Sigmoid colon (tissue), 7 donors: ENCODE measurements around the gene GSTK1. TPM values are rescaled to one million over a fixed set of nuclear protein-coding genes. Genes with fewer than 3 reads are reported as not detected.

Experiments used
- DNase-seq: peaks from one replicate; pipeline ENCODE4 v3.0.0-alpha.2; 2019
- H3K27ac ChIP-seq, 4 donors: fragments of 200-600 bp; sonication (generic); one replicate each; pipeline ENCODE4 v1.5.1; 2016 to 2019; ENCODE audit warnings: mild to moderate bottlenecking in 1 of 4
- H3K27me3 ChIP-seq, 3 donors: fragments of 200-600 bp; sonication (generic); one replicate each; pipeline ENCODE4 v1.5.1; 2019; ENCODE audit warnings: mild to moderate bottlenecking in 1 of 3
- H3K36me3 ChIP-seq, 4 donors: fragments of 200-600 bp; sonication (generic); one replicate each; pipeline ENCODE4 v1.5.1; 2016 to 2019
- H3K4me1 ChIP-seq, 4 donors: fragments of 200-600 bp; sonication (generic); one replicate each; pipeline ENCODE4 v1.5.1; 2017 to 2019
- H3K4me3 ChIP-seq, 4 donors: fragments of 200-600 bp; sonication (generic); one replicate each; pipeline ENCODE4 v1.5.1; 2017 to 2019; ENCODE audit warnings: mild to moderate bottlenecking in 2 of 4, moderate library complexity in 1 of 4
- H3K9me3 ChIP-seq, 4 donors: fragments of 200-600 bp in 3 of 4; sonication (generic) in 3 of 4; one replicate each; pipeline versions ENCODE4 v1.5.1 to v1.6.1; 2013 to 2019
- CTCF ChIP-seq, 4 experiments: fragments of 450-650 bp in 3 of 4; fragments of 200-600 bp in 1 of 4; IDR thresholded peaks; one replicate each; pipeline ENCODE4 v1.5.1; 2016 to 2019; ENCODE audit warnings: antibody characterized with exemption in 4 of 4, mild to moderate bottlenecking in 3 of 4, moderate library complexity in 2 of 4
- EP300 ChIP-seq, 4 donors: sonication (generic); formaldehyde crosslinking; IDR thresholded peaks; one replicate each; pipeline ENCODE4 v1.6.1; 2017; ENCODE audit warnings: antibody characterized with exemption in 4 of 4
- POLR2A ChIP-seq, 2 donors: fragments of 450-650 bp; IDR thresholded peaks; one replicate each; pipeline ENCODE4 v1.6.1; 2016; ENCODE audit warnings: antibody characterized with exemption in 2 of 2, mild to moderate bottlenecking in 2 of 2, moderate library complexity in 2 of 2
- POLR2AphosphoS5 ChIP-seq, 4 donors: sonication (generic); formaldehyde crosslinking; IDR thresholded peaks; one replicate each; pipeline ENCODE4 v1.6.1; 2017; ENCODE audit warnings: antibody characterized with exemption in 4 of 4
- WGBS, 2 donors: extraction: QIAGEN DNeasy Blood & Tissue Kit; methylation state at CpG; one replicate each; pipeline ENCODE4 v1.1.7; 2013; 5-methylcytosine and 5-hydroxymethylcytosine counted together
- intact Hi-C: fragments of 100-400 bp; cut with DNase I; formaldehyde crosslinking; loops from one replicate; pipeline ENCODE4 v1.15.1; 2023
- polyA plus RNA-seq, 3 donors: library from polyadenylated mRNA; stranded (reverse); fragments of 200-250 nt; gene quantifications; one replicate each; pipeline ENCODE4 v1.2.3, GENCODE V29; 2013
- total RNA-seq, 4 donors: library from RNA; depleted of rRNA; stranded (reverse); fragments of >200 nt; gene quantifications; one replicate each; pipeline ENCODE4 v1.1.0, GENCODE V29; 2016
- donor health status: healthy with polysubstance abuse.
- donor health status: Bipolar disorder and iron deficiency.
- donor health status: healthy.

Gene GSTK1
- total and polyA plus RNA-seq, 7 donors = 111 to 247 (median 158) TPM

GRCh38 chr7:143217806-143218205, 45.4 kb upstream of the GSTK1 start:
- no peaks in the 10 kb centered on the region for H3K9me3 ChIP-seq
- H3K36me3 ChIP-seq = no peaks in the 10 kb centered on the region
- 86 to 90% methylated on average over 2 of the region's 2 CpGs for WGBS, 2 donors
- intact Hi-C loops = loop anchor here (5.0 kb wide), 1 partner anchor 366 kb away; no protein-coding TSS in a partner anchor
- H3K4me1 ChIP-seq = peaks cover 0 to 8% (median 3%) of the 10 kb centered on the region in 4 donors
- H3K27me3 ChIP-seq = no peaks in the 10 kb centered on the region
- no peak for DNase-seq
- TF ChIP-seq POLR2AphosphoS5 (IDR thresholded peaks at IDR 0.05) = no peak
- no peak for TF ChIP-seq EP300 (IDR thresholded peaks at IDR 0.05)
- no peak for TF ChIP-seq CTCF (IDR thresholded peaks at IDR 0.05)
- no peak for TF ChIP-seq POLR2A (IDR thresholded peaks at IDR 0.05)
- H3K27ac ChIP-seq = no peak overlapping the region
- H3K4me3 ChIP-seq = no peak overlapping the region

DNA sequence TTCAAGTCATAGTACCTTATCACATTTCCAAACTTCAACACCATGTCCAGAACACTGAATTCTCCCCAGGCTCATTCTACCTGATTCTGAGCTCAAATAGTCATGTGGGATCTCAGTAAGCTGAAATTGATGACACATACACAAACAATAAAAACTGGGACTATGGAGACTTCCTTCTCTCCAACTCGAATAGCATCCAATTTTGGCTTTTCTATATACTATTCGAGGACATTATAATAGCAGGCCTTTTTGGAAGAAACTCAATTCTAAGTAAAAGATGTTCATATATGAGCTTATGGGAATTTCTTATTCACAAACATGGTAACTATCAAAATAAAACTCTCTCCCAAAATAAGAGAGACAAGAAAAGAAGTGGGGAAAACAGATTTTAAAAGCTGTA, 42.0 kb upstream of the GSTK1 start:
- H3K27ac ChIP-seq = no peak overlapping the region
- no peak for DNase-seq
- H3K4me3 ChIP-seq = no peak overlapping the region
- intact Hi-C loops = no loop called here
- no peaks in the 10 kb centered on the region for H3K27me3 ChIP-seq
- H3K36me3 ChIP-seq = no peaks in the 10 kb centered on the region
- TF ChIP-seq EP300 (IDR thresholded peaks at IDR 0.05) (no peak), POLR2A (IDR thresholded peaks at IDR 0.05) (no peak), CTCF (IDR thresholded peaks at IDR 0.05) (no peak), POLR2AphosphoS5 (IDR thresholded peaks at IDR 0.05) (no peak)
- peaks cover 0 to 2% (median under 1%) of the 10 kb centered on the region in 4 donors for H3K4me1 ChIP-seq
- H3K9me3 ChIP-seq = no peaks in the 10 kb centered on the region
- 63 to 73% methylated on average over 2 of the region's 2 CpGs for WGBS, 2 donors

- intact Hi-C loops = no loop called here
- H3K36me3 ChIP-seq = no peaks in the 10 kb centered on the region
- TF ChIP-seq POLR2AphosphoS5 (IDR thresholded peaks at IDR 0.05) (no peak), POLR2A (IDR thresholded peaks at IDR 0.05) (no peak), CTCF (IDR thresholded peaks at IDR 0.05) (no peak), EP300 (IDR thresholded peaks at IDR 0.05) (no peak)
- H3K27me3 ChIP-seq = no peaks in the 10 kb centered on the region
- no peaks in the 10 kb centered on the region for H3K4me1 ChIP-seq
- no peak within 1 kb of the TSS for H3K27ac ChIP-seq
- H3K9me3 ChIP-seq = no peaks in the 10 kb centered on the region
- 68 to 89% methylated on average over 3 of the region's 3 CpGs for WGBS, 2 donors
- H3K4me3 ChIP-seq = no peak within 1 kb of the TSS
- no peak for DNase-seq
These were observed 41.5 kb upstream of the GSTK1 start, which contains the start of gene TAS2R40 for GRCh38 chr7:143221737-143222136. Gene TAS2R40, plus strand, starts transcription at chr7:143222037. Its CDS starts 42 bp downstream, at chr7:143222079.

- intact Hi-C loops = no loop called here
- H3K27me3 ChIP-seq = no peaks in the 10 kb centered on the region
- no peak overlapping the region for H3K27ac ChIP-seq
- no peak overlapping the region for H3K4me3 ChIP-seq
- H3K4me1 ChIP-seq = no peaks in the 10 kb centered on the region
- no peaks in the 10 kb centered on the region for H3K36me3 ChIP-seq
- no peak for DNase-seq
- TF ChIP-seq CTCF (IDR thresholded peaks at IDR 0.05) (no peak), POLR2AphosphoS5 (IDR thresholded peaks at IDR 0.05) (no peak), EP300 (IDR thresholded peaks at IDR 0.05) (no peak), POLR2A (IDR thresholded peaks at IDR 0.05) (no peak)
- no peaks in the 10 kb centered on the region for H3K9me3 ChIP-seq
- 72 to 83% methylated on average over 7 of the region's 7 CpGs for WGBS, 2 donors
These were observed 40.5 kb upstream of the GSTK1 start for GRCh38 chr7:143222782-143223181.

DNA sequence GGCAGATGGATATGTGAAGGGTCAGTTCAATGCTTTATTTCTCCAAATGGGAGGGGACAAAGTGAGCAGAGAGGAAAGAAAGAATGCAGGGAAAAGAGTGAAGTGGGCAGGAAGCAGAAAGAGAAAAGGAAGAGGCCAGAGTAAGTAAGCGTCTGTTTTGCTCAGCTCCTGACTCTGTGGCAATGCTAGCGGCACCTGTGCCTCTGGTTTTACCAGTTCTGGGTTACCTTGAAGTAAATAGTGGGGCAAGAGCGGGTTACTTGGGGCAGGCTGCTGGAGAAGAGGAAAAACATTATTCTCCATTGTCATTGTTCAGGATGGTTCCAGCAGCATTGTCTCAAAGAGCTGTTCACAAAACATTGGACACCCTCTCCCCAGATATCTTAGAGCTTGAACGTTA, 39.5 kb upstream of the GSTK1 start:
- H3K4me3 ChIP-seq = no peak overlapping the region
- no peak overlapping the region for H3K27ac ChIP-seq
- no peaks in the 10 kb centered on the region for H3K27me3 ChIP-seq
- no peak for DNase-seq
- 67 to 71% methylated on average over 4 of the region's 4 CpGs for WGBS, 2 donors
- no peak for TF ChIP-seq POLR2A (IDR thresholded peaks at IDR 0.05)
- TF ChIP-seq EP300 (IDR thresholded peaks at IDR 0.05) = no peak
- TF ChIP-seq CTCF (IDR thresholded peaks at IDR 0.05) = no peak
- TF ChIP-seq POLR2AphosphoS5 (IDR thresholded peaks at IDR 0.05) = no peak
- no peaks in the 10 kb centered on the region for H3K9me3 ChIP-seq
- H3K36me3 ChIP-seq = no peaks in the 10 kb centered on the region
- intact Hi-C loops = no loop called here
- H3K4me1 ChIP-seq = no peaks in the 10 kb centered on the region
